ENCODE results near the gene PDE8B.

PDE8B gene

DNA sequence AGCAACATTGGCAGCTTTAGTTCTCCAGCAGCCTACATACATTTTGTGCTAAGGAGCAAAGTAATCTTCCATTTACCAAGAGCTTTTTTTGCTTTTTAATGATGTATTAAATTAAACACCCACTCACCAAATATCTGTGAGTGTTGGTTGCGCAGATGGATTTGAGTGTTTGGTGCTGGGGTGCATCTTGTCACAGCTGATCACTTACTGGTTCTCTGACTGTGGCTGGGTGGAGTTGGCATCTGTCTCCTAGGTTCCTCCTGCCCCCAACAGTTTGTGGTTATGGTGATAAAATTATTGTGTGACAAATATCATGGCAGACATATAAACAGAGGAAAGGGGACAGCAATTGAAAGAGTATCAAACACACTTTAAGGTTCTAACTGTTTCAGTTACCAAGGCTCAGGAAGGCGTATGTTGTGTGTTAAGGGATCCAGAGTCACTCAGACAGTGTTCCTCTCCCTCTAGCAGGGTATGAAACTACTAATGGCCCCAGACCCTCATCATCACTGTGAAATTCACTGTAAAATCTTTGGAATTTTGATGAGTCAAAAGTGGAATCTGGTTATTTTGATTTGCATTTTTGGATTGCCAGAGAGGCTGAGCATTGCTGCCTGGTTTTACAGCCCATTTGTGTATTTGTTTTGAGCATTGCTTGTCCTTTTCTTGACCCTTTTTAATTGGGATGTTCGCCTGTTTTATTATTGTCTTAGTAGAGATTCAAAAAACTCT is 81.7 kb downstream of the PDE8B start:
- Histone ChIP-seq H3K27ac (ENCODE audit: low read depth, low read length, poor library complexity, severe bottlenecking) (no peak overlapping the region), H3K4me3 (ENCODE audit: low read depth, low read length, poor library complexity, severe bottlenecking) (no peak overlapping the region)

GRCh38 chr5:77294185-77294584 is 83.7 kb downstream of the PDE8B start:
- no peak overlapping the region for H3K4me3 ChIP-seq (ENCODE audit: low read depth, low read length, poor library complexity, severe bottlenecking)

More for the DNA sequence above, 81.7 kb downstream of the PDE8B start:
- Histone ChIP-seq H3K27me3 (ENCODE audit: insufficient read depth, low read length) (no peaks in the 10 kb centered on the region), H3K9me2 (ENCODE audit: low read depth, low read length) (no peaks in the 10 kb centered on the region), H3K36me3 (ENCODE audit: insufficient read depth, low read length) (no peaks in the 10 kb centered on the region), H4K20me1 (ENCODE audit: insufficient read depth, low read length) (no peaks in the 10 kb centered on the region), H3K4me1 (ENCODE audit: insufficient read depth, low read length, severe bottlenecking) (no peaks in the 10 kb centered on the region), H3K9ac (ENCODE audit: low read length) (no peak overlapping the region), H3K4me2 (ENCODE audit: low read length) (no peak overlapping the region), H2AFZ (ENCODE audit: low read length) (no peak overlapping the region), H3K79me2 (ENCODE audit: insufficient read depth, low read length) (no peaks in the 10 kb centered on the region), H3K9me3 (ENCODE audit: low read length) (no peaks in the 10 kb centered on the region), H3F3A (ENCODE audit: insufficient read depth, low read length) (no peaks in the 10 kb centered on the region)
- TF ChIP-seq EZH2 (IDR thresholded peaks at IDR 0.05; ENCODE audit: borderline replicate concordance, low read length) (no peak), CTCF (IDR thresholded peaks at IDR 0.05; ENCODE audit: low read length) (no peak)

GRCh38 chr5:77295863-77296378 is 85.4 kb downstream of the PDE8B start:
- Histone ChIP-seq H3K9ac (ENCODE audit: low read length) (no peak overlapping the region), H2AFZ (ENCODE audit: low read length) (no peak overlapping the region), H3K4me1 (ENCODE audit: insufficient read depth, low read length, severe bottlenecking) (no peaks in the 10 kb centered on the region), H3K9me3 (ENCODE audit: low read length) (no peaks in the 10 kb centered on the region), H3K27me3 (ENCODE audit: insufficient read depth, low read length) (0 out of 2 replicates have a peak, but pooled peaks cover 3% of the 10 kb centered on the region), H3K27ac (ENCODE audit: low read depth, low read length, poor library complexity, severe bottlenecking) (no peak overlapping the region), H3K79me2 (ENCODE audit: insufficient read depth, low read length) (no peaks in the 10 kb centered on the region), H3K9me2 (ENCODE audit: low read depth, low read length) (no peaks in the 10 kb centered on the region), H4K20me1 (ENCODE audit: insufficient read depth, low read length) (no peaks in the 10 kb centered on the region), H3F3A (ENCODE audit: insufficient read depth, low read length) (no peaks in the 10 kb centered on the region), H3K4me3 (ENCODE audit: low read depth, low read length, poor library complexity, severe bottlenecking) (no peak overlapping the region), H3K36me3 (ENCODE audit: insufficient read depth, low read length) (no peaks in the 10 kb centered on the region), H3K4me2 (ENCODE audit: low read length) (no peak overlapping the region)
- TF ChIP-seq EZH2 (IDR thresholded peaks at IDR 0.05; ENCODE audit: borderline replicate concordance, low read length) = no peak
- TF ChIP-seq CTCF (IDR thresholded peaks at IDR 0.05; ENCODE audit: low read length) = no peak

More at GRCh38 chr5:77294185-77294584, 83.7 kb downstream of the PDE8B start:
- no peaks in the 10 kb centered on the region for H3K9me2 ChIP-seq (ENCODE audit: low read depth, low read length)
- no peaks in the 10 kb centered on the region for H3K79me2 ChIP-seq (ENCODE audit: insufficient read depth, low read length)
- no peaks in the 10 kb centered on the region for H3F3A ChIP-seq (ENCODE audit: insufficient read depth, low read length)
- no peaks in the 10 kb centered on the region for H4K20me1 ChIP-seq (ENCODE audit: insufficient read depth, low read length)
- H3K27me3 ChIP-seq (ENCODE audit: insufficient read depth, low read length) = no peaks in the 10 kb centered on the region
- H3K4me1 ChIP-seq (ENCODE audit: insufficient read depth, low read length, severe bottlenecking) = no peaks in the 10 kb centered on the region
- no peak overlapping the region for H2AFZ ChIP-seq (ENCODE audit: low read length)
- H3K36me3 ChIP-seq (ENCODE audit: insufficient read depth, low read length) = no peaks in the 10 kb centered on the region
- no peak overlapping the region for H3K9ac ChIP-seq (ENCODE audit: low read length)
- no peaks in the 10 kb centered on the region for H3K9me3 ChIP-seq (ENCODE audit: low read length)
- H3K4me2 ChIP-seq (ENCODE audit: low read length) = no peak overlapping the region
- H3K27ac ChIP-seq (ENCODE audit: low read depth, low read length, poor library complexity, severe bottlenecking) = no peak overlapping the region
- no peak for TF ChIP-seq CTCF (IDR thresholded peaks at IDR 0.05; ENCODE audit: low read length)
- no peak for TF ChIP-seq EZH2 (IDR thresholded peaks at IDR 0.05; ENCODE audit: borderline replicate concordance, low read length)
